Measurements from ENCODE around the gene PRICKLE3.
A peak's percentile ranks its signal among the peaks of the same experiment; 100 is the strongest.
"Not testable (repeated sequence)": the region's sequence is repeated elsewhere in the genome, so short reads cannot be mapped to it uniquely, and the experiment has no call there.

PRICKLE3 gene

GRCh38 chrX:49178537-49178936 is 7.6 kb downstream of the PRICKLE3 start:
- no peak for DNase-seq

- no peak for DNase-seq
Observed at GRCh38 chrX:49177873-49178480, 8.2 kb downstream of the PRICKLE3 start.

- DNase-seq = peak; percentile 28
Observed at GRCh38 chrX:49177338-49177833, 8.8 kb downstream of the PRICKLE3 start.

- peak; percentile 21 for DNase-seq
Observed at GRCh38 chrX:49176421-49177326, 9.5 kb downstream of the PRICKLE3 start.

GRCh38 chrX:49175435-49176274 is 10.5 kb downstream of the PRICKLE3 start:
- peak; percentile 15 for DNase-seq

- DNase-seq = no peak
Observed at GRCh38 chrX:49174723-49175122, 11.4 kb downstream of the PRICKLE3 start.

- not testable (repeated sequence) for DNase-seq
Observed at GRCh38 chrX:49173544-49173943, 12.6 kb downstream of the PRICKLE3 start.

GRCh38 chrX:49172280-49172780 is 13.8 kb downstream of the PRICKLE3 start:
- peak; percentile 72 for DNase-seq

GRCh38 chrX:49171752-49172279 is 14.4 kb downstream of the PRICKLE3 start, which contains the start of gene PLP2:
TSS of gene PLP2 (plus strand) at chrX:49171898. CDS start at chrX:49172001, 103 bp downstream.
- DNase-seq = peak; percentile 70

GRCh38 chrX:49167740-49168108 is 18.4 kb downstream of the PRICKLE3 start:
- DNase-seq = no peak

- DNase-seq = no peak
Observed at GRCh38 chrX:49166914-49167739, 19.0 kb downstream of the PRICKLE3 start.

- peak; percentile 66 for DNase-seq
Observed at GRCh38 chrX:49165901-49166881, 20.0 kb downstream of the PRICKLE3 start.

GRCh38 chrX:49164589-49165360 is 21.4 kb downstream of the PRICKLE3 start:
- no peak for DNase-seq

- DNase-seq = peak; percentile 89
Observed at GRCh38 chrX:49163555-49164419, 22.4 kb downstream of the PRICKLE3 start.

- no peak for DNase-seq
Observed at GRCh38 chrX:49162620-49163019, 23.6 kb downstream of the PRICKLE3 start, which contains the start of gene MAGIX. TSS of gene MAGIX (plus strand) at chrX:49162758. CDS start at chrX:49162890, 132 bp downstream.

- no peak for DNase-seq
Observed at GRCh38 chrX:49161632-49162031, 24.5 kb downstream of the PRICKLE3 start.

- DNase-seq = no peak
Observed at GRCh38 chrX:49160908-49161307, 25.3 kb downstream of the PRICKLE3 start.

GRCh38 chrX:49157194-49157593 is 29.0 kb downstream of the PRICKLE3 start:
- DNase-seq = no peak
